Peyer's patch (tissue), 4 donors: ENCODE measurements around the gene PINLYP. TPM values are rescaled to one million over a fixed set of nuclear protein-coding genes. Genes with fewer than 3 reads are reported as not detected.
A peak's percentile ranks its signal among the peaks of the same experiment; 100 is the strongest.

Experiments
- DNase-seq, 3 donors: peaks; one replicate each; pipeline ENCODE4 v3.0.0-alpha.2; 2017 to 2019
- H3K27ac ChIP-seq, 4 donors: fragments of 200-600 bp; sonication (generic); one replicate each; pipeline ENCODE4 v1.5.1; 2016 to 2019
- H3K27me3 ChIP-seq, 2 donors: fragments of 200-600 bp; sonication (generic); one replicate each; pipeline ENCODE4 v1.5.1; 2019
- H3K36me3 ChIP-seq, 3 donors: fragments of 200-600 bp; sonication (generic); one replicate each; pipeline ENCODE4 v1.5.1; 2016 to 2019
- H3K4me1 ChIP-seq, 4 donors: fragments of 200-600 bp; sonication (generic); one replicate each; pipeline ENCODE4 v1.5.1; 2016 to 2019
- H3K4me3 ChIP-seq, 4 donors: fragments of 200-600 bp; sonication (generic); 1 replicate in 3 of 4; 2 replicates in 1 of 4; pipeline ENCODE4 v1.5.1; 2016 to 2019; ENCODE audit warnings: mild to moderate bottlenecking in 1 of 4
- H3K9me3 ChIP-seq, 4 donors: fragments of 200-600 bp; sonication (generic); one replicate each; pipeline ENCODE4 v1.5.1; 2016 to 2019; ENCODE audit warnings: mild to moderate bottlenecking in 1 of 4
- POLR2A ChIP-seq, 2 donors: fragments of 450-650 bp; IDR thresholded peaks; one replicate each; pipeline ENCODE4 v1.5.1; 2017; ENCODE audit warnings: antibody characterized with exemption in 2 of 2, mild to moderate bottlenecking in 2 of 2, moderate library complexity in 2 of 2
- total RNA-seq, 4 donors: library from RNA; depleted of rRNA; stranded (reverse); fragments of >200 nt; gene quantifications; one replicate each; pipeline ENCODE4 v1.1.0, GENCODE V29; 2016
- TF ChIP-seq, protein P1 (sequence below), 6 experiments: fragments of 450-650 bp in 4 of 6; fragments of 200-600 bp in 2 of 6; sonication (generic) in 1 of 6; IDR thresholded peaks; one replicate each; pipeline ENCODE4 v1.5.1; 2017 to 2019; ENCODE audit warnings: antibody characterized with exemption in 6 of 6, mild to moderate bottlenecking in 3 of 6, moderate library complexity in 1 of 6

The PINLYP gene
- total RNA-seq, 4 donors from 2014 or later, result 1.9 to 6.6 (median 2.8) TPM; not detected in 1

DNA sequence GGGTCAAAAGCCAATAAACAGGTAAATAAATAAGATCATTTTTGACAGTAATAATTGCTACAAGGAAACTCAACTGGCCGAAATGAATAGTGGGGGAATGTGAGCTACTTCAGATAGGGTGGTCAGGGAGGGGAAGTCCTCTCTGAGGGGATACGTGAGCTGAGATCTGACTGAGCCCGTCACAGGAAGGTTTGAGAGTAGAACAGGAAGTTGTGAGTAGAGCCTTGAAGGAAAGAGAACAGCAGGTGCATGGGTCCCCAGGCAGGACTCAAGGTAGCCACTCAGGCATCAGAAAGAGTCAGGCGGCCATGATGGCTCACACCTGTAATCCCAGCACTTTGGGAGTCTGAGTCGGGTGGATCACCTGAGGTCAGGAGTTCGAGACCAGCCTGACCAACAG lies 14.1 kb downstream of the PINLYP start:
- Histone ChIP-seq H3K9me3 (no peaks in the 10 kb centered on the region), H3K36me3 (peaks cover 0 to 24% (median 0%) of the 10 kb centered on the region in 3 donors), H3K27me3 (no peaks in the 10 kb centered on the region), H3K4me3 (no peak overlapping the region), H3K4me1 (peaks cover 0 to 19% (median 6%) of the 10 kb centered on the region in 4 donors), H3K27ac (no peak overlapping the region)
- no peak for DNase-seq
- TF ChIP-seq, protein P1, sequence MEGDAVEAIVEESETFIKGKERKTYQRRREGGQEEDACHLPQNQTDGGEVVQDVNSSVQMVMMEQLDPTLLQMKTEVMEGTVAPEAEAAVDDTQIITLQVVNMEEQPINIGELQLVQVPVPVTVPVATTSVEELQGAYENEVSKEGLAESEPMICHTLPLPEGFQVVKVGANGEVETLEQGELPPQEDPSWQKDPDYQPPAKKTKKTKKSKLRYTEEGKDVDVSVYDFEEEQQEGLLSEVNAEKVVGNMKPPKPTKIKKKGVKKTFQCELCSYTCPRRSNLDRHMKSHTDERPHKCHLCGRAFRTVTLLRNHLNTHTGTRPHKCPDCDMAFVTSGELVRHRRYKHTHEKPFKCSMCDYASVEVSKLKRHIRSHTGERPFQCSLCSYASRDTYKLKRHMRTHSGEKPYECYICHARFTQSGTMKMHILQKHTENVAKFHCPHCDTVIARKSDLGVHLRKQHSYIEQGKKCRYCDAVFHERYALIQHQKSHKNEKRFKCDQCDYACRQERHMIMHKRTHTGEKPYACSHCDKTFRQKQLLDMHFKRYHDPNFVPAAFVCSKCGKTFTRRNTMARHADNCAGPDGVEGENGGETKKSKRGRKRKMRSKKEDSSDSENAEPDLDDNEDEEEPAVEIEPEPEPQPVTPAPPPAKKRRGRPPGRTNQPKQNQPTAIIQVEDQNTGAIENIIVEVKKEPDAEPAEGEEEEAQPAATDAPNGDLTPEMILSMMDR (IDR thresholded peaks at IDR 0.05), result no peak
- TF ChIP-seq POLR2A (IDR thresholded peaks at IDR 0.05), result no peak

DNA sequence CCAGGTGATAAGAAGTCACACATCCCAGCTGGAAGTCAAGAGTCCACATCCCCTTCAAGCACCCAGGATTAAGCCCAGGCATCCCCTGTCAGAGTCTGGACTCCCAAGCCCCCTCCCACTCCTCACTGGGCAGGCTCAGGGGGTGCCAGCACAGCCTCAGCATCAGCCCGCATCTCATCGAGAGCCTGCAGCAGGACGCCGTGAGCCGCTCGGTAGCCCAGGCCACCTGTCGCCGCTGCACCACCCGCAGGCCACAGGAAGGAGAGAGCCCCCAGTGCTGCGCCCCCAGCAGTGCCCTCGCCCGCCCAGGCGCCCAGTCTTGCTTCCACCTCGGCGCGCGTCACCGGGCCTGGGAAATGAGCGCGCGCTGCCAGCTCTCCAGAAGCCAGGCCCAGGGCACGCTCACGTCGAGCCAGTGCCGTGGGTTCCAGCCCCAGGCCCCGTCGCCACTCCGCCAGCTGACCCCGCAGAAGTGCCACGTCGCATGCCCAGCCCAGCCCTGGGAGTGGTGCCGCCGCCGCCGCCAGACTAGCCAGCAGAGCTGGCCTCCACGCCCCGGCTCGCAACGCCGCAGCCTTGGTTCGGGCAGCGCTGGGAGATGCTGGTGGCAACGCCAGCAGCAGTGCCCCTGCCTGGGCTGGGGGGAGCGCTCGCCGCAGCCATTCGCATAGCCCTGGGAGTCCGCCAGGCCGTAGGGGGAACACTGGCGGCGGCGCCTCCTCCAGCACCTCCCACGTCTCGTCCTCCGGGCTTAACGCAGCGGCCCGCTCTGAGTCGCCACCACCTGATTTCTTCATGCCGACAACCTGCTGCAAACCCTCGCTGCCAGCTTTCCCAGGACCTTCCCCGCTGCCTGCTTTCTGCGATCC lies 16.5 kb downstream of the PINLYP start:
- no peak for DNase-seq
- H3K27ac ChIP-seq, result no peak overlapping the region
- peaks cover 0 to 26% (median 14%) of the 10 kb centered on the region in 4 donors for H3K4me1 ChIP-seq
- TF ChIP-seq, protein P1 (IDR thresholded peaks at IDR 0.05), result no peak
- TF ChIP-seq POLR2A (IDR thresholded peaks at IDR 0.05), result no peak
- peaks cover 0 to 24% (median 0%) of the 10 kb centered on the region in 3 donors for H3K36me3 ChIP-seq
- H3K4me3 ChIP-seq, result no peak overlapping the region
- no peaks in the 10 kb centered on the region for H3K9me3 ChIP-seq
- H3K27me3 ChIP-seq, result no peaks in the 10 kb centered on the region

DNA sequence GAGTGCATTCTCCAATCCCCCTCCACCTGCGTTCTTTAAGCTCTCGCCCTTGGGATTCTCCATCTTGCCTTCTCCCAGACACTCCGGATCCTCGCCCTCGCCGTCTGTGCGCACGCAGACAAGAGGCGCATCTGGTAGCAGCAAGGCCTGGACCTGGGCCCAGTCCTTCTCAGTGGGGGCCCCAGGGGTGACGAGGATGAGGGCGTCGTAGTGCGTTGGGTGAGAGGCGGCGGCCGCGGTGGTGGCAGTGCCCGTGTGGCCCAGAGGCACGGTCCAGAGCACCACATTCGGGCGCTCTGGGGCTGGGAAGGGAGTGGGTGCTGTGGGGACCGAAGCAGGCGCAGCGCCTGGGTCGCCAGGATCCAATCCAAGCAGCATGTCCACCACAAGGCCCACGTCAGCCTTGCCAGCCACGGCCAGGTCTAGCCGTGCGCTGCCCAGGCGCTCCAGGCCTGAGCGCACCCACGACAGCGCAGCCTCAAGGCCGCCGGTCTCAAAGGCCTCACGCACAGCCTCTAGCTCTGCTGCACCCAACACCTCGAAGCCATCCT lies 17.3 kb downstream of the PINLYP start:
- TF ChIP-seq, protein P1 (IDR thresholded peaks at IDR 0.05), result no peak
- TF ChIP-seq POLR2A (IDR thresholded peaks at IDR 0.05), result no peak
- H3K27me3 ChIP-seq, result no peaks in the 10 kb centered on the region
- H3K4me1 ChIP-seq, result peaks cover 0 to 34% (median 20%) of the 10 kb centered on the region in 4 donors

DNA sequence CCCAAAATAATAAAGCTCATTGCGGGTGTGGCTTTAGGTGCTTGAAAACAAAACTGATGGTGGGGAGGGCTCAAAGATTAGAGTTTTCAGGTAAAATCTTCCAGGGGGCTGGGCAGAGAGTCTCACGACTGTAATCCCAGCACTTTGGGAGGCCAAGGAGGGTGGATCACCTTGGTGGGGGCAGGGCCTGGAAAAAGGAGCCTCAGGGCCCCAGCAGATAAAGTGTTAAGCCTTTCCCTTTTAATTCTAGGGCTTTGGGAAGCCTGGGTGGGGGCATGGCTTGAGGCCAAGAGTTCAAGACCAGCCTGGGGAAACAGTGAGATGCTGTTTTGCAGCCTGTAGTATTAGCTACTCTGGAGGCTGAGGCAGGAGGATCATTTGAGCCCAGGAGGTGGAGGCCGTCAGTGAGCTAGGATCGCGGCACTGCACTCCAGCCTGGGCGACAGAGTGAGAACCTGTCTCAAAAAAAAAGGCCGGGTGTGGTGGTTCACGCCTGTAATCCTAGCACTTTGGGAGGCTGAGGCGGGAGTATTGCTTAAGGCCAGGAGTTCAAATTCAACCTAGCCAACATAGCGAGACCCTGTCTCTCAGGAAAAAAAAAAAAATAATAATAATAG lies 18.6 kb downstream of the PINLYP start:
- no peak for TF ChIP-seq POLR2A (IDR thresholded peaks at IDR 0.05)
- TF ChIP-seq, protein P1 (IDR thresholded peaks at IDR 0.05), result no peak
- Histone ChIP-seq H3K4me1 (peaks cover 0 to 39% (median 21%) of the 10 kb centered on the region in 4 donors), H3K27me3 (no peaks in the 10 kb centered on the region), H3K27ac (peak overlapping the region in 2 of 4 donors; percentile 79 to 96), H3K4me3 (peak overlapping the region in 3 of 4 donors; percentile 51 to 64 (median 54)), H3K36me3 (peaks cover 0 to 32% (median 0%) of the 10 kb centered on the region in 3 donors), H3K9me3 (no peaks in the 10 kb centered on the region)
- DNase-seq, result no peak

More for the DNA sequence above, 17.3 kb downstream of the PINLYP start:
- H3K4me3 ChIP-seq, result no peak overlapping the region
- no peak overlapping the region for H3K27ac ChIP-seq
- no peak for DNase-seq
- H3K36me3 ChIP-seq, result peaks cover 0 to 24% (median 0%) of the 10 kb centered on the region in 3 donors
- H3K9me3 ChIP-seq, result no peaks in the 10 kb centered on the region

DNA sequence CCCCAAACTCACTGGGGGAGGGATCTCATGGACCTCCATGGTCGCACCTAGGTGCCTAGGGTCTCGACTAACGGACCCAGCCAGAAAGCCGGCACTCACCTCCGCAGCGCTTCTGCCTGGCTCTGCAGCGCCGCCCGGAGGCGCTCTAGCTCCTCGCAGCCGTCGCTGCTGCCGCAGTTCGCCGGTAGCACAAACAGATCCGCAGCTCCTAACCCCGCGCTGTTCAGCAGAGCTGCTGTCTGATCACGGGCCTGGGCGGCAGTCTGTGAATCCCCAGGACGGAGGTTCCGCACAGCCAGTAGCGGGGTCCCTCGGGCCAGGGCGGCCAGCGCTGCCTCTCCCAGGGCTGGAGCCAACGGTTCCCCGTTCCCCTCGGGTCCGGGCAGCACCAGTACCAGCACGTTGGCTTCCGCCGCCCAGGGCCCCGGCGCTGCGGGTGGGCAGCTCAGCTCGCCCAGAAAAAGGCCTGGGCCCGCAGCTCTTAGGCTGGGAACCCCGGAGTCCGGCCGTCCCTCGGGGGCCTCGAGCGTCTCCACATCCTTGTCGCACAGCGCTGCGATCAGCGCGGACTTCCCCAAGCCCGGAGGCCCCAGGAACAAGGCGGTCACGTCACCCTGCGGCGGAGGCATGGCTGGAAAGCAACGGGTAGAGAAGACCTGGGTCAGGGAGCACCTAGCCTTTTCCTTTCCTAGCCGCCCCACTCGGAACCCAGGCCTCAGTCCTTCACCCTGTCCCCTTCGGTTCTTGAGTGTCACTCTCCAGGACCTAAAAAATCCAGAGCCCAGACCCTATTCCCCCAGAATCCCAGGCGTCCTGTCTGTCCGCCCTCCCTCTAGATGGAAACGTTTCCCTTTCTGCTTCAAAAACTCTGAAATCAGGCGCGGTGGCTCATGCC lies 19.4 kb downstream of the PINLYP start:
- Histone ChIP-seq H3K27ac (peak overlapping the region; percentile 79 to 97 (median 90)), H3K9me3 (no peaks in the 10 kb centered on the region), H3K36me3 (peaks cover 0 to 40% (median 0%) of the 10 kb centered on the region in 3 donors), H3K4me1 (peaks cover 0 to 39% (median 21%) of the 10 kb centered on the region in 4 donors), H3K27me3 (no peaks in the 10 kb centered on the region), H3K4me3 (peak overlapping the region; percentile 51 to 64 (median 56))
- peak; percentile 57 to 78 (median 74) for DNase-seq
- peak in 1 of 2 donors; percentile 17 for TF ChIP-seq POLR2A (IDR thresholded peaks at IDR 0.05)
- TF ChIP-seq, protein P1 (IDR thresholded peaks at IDR 0.05), result peak; percentile 55 to 78 (median 75)
